ENCODE data around the gene PC.

The PC gene

DNA sequence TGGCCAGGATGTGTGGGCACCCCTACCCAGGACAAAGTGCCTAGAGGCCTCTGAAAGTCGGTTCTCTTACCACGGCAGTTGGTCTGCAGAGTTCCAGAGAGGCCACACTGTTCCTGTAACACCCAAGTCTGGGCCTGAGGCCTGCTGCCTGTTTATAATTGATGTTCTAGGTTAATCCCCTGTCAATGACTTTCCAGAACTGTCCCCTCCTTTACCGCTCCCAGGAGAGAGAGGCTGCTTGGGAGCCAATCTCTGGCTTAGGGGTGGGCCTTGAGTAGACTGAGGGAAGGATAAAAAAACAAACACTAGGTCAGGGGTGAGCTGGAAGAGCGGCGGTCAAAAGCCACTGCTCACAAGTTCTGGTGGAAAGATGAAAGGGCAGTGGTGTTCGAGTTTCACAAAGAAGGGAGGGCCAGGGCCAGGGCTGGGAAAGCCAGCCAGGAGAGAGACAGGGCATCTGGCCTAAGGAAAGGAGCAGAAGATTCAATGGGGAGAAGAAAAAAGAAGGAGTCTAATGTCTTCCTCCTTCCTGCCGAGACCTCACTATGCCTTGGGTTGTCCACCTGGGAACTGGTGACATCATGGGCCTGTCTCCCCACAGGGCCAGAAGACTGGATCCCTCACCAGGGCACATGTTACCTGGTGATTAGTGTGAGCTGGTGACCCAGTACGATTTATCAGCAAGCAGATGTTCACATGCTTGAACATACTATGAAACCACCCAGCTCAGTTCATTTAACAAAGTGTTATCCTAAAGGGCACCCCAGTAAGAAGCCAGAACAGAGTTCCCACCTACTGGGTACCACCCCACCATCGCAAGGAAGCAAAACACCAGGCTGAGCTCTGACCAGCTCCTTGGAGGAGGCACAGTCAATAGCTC lies 50.2 kb downstream of the PC start:
- no peak for DNase-seq

DNA sequence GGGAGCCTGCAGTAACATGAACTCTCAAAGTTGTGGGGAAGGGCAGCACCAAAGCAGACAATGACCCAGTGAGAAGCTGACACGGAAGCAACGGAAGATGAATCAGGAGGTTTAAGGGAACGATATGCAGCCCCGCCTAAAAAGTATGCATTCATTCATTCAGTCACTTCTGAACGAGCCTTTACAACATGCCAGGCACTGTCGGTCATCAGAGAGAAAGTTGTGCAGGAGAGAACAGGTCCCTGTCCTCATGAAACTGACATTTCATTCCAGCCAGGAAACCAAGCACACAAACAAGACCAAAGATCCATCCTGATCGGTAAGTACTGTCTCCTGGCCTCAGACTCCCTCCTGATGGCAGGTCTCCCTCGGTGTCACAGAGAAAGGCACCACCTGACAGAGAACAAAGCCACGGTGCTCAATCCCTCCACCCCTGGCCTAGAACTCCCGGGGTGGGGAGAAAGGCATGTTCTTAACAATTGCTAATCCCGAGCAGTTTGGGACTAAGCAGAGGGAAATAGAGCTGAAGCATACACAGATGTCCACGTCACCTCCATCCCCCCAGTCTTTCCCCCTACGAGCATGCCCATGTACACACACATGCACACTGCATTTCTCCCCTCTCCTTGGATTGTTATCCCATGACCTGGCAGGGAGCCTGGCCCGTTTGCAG lies 52.0 kb downstream of the PC start:
- peak; percentile 18 for DNase-seq

DNA sequence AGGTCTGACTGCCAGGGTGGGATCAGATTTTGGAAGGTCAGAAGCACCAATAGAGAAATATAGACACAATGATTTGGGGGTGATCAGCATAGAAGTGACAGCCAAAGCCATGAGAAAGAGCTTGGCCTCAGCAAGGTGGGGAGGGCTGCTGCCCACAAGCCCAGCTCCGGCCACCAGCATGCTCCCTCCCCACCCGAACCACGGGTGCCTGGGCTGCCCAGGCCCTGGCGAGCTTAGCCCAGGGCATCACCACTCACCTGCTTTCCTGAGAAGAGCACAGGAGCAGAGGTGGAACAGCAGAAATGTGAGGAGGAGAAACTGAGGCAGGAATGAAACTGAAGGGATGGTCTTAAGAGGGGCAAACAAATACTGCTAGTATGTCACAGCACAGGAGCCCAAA lies 52.6 kb downstream of the PC start:
- DNase-seq: no peak

DNA sequence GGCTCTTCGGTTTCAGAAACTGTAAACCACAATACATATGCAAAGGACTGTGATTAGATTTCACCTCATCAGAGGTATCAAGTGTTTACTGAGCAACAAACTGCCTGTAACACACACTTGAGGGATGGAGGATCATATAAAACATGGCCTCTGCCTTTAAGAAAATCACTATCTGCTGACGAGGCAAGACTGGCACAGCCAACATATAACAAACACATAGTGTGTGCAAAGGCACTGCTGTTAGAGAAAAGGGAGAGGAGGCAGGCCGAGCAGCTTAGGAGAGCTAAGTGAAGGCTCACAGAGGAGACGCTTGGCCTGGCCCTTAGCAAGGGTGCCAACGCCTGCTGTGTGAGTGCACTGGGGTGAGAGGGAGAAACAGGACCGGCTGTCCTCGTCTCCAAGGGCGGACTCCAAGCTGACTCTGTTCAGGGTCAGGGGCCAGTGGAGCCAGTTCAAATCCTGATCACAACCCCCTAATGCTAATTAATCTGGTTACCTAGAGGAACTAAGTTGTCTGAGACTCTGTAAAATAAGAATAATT lies 53.1 kb downstream of the PC start:
- DNase-seq: no peak

DNA sequence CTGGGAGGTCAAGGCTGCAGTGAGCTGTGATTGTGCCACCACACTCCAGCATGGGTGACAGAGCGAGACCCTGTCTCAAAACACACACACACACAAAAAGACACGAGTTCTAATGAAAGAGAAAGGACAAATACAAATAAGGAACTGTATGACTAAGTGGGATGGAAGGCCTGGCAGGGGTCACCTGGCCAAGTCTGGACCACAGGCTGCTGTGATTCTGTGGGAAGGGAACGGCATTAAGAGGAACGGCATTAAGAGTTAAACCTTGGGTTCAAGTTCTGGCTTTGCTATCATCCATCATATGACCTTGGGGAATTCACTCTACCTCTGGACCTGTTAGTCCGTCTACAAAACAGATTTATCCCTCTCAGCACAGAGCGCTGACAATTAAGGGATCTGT lies 53.6 kb downstream of the PC start:
- no peak for DNase-seq

DNA sequence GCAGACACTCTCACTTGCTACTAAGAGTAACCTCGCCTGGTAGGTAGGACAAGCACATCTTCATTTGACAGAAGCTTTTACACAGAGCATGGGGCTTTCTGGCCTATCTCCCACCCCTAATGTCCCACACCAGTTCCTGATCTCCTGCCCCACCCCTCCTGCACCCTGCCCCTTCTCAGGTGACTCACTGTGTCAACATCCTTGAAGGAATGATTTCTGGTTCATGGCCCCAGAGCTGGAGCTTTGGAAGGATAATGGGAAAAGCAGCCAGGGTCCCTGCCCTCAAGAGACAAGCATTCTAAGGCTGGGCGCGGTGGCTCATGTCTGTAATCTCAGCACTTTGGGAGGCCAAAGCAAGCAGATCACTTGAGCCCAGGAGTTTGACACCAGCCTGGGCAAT lies 54.1 kb downstream of the PC start:
- DNase-seq: peak; percentile 25

DNA sequence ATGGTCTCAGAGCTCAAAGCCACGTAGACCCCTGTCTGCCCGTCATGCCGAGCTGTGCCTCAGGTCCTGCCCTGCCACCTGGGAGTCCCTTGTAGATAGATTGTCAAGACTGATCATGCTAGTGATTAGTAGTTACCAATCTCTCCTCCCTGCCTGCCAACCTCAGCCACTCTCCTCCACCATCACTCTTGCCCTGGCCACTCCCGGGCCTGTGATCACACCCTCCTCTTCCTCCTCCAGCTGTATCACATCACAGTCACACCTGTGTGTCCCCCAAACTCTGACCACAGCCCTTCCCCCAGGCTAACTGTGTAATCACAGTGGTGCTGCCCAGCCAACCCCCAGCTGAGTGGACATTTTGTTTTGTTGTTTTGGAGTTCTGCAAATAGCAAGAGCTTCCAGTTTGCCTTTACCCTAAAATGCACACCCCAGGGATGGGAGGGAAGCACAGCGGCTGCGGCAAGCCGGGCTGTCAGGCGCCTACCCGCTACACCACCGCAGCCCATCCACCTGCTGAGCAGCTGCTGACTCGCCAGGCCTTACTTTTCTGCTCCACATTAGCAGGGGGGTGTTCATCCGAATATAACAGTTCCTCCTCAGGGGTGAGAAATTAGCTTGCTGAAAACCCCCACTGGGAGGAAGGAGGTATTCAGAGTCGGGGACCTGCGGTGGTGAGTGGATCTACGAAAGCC lies 55.6 kb downstream of the PC start:
- DNase-seq: no peak

DNA sequence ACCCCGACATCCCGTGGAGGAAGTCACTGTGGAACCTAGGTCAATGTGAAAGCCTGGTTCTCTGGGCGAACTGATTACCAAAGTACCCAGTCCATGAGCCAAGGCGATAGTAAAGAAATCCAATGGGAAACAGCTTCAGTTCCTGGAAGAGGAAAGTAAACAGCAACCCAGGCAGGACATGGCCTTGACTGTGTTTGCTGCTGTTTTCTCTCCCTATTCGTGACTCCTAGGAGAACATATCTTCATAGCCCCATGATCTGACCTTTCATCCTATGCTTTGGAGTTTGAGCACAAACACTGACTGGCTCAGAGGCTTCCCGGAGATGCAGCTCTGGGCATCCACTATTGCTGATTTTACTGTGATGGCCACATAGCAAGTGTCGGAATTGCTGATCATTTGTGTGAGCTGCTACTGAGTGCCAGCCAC lies 56.2 kb downstream of the PC start:
- DNase-seq: no peak

DNA sequence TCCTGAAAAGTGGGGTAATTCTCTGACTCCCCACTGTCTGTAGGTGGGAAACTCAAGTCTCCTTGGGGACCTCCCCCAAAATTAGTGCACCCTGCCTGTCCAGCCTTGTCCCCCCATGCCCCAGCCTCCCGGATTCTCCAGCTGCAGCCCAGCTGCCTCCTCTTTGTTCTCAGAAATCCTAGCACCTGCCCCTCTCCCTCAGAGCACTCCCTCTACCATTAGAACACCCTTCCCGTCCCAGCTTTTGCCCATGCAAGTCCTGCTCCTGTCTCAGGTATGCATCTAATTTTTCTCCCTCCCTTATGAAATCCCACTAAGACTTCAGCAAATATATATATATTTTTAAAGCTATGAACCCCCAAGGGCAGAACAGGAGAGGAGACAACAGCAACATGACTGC lies 64.0 kb downstream of the PC start:
- no peak for DNase-seq

DNA sequence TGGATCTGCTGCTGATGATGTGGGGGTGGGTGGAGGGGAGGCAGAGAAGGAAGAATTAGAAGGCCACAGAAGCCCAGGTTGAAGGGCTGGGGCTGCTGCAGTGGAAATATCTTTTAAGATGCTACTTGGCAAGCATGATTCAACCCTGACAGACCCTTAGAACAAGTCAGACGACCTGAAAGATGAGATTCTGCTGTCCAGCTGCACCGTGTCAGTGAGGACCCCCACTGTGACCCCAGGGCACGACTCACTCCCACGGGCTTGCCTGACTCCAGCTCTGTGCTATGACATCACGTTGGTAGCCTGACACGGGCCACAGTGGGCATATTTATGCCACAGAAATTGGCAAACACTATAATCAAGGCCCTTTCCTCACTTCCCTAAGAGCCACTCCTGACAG lies 65.3 kb downstream of the PC start:
- DNase-seq: peak; percentile 63

DNA sequence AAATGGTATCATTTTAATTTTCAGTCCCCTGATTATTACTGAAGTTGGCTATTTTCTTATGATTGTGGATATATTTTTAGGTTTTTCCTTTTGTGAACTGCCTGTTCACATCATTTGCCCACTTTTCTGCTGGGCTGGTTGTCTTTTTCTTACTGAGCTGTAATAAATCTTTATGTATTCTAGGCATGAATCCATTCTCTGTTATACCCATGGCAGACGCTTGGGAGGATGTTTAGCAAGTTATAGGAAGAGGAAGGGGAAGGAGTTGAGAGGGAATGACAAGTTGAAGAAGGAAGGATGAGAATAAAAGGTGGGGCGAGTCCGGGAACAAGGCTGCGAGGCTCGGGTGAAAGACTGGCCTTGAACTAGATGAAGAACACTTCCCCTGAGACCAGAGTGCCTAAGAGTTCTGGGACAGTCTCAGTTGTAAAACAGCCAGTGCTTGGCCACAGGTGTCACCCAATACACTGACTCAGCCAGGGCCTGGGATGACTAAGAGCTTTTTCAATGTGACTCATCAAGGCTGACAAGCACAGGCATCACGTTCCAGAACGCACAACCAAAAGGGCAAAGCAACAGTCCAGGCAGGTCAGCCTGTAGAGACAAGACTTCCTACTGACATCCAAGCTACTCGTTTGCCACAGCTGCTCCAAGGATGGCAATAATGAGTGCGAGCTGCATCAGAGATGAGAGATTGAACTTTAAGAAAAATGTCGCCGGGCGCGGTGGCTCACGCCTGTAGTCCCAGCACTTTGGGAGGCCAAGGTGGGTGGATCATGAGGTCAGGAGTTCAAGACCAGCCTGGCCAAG lies 66.1 kb downstream of the PC start:
- peak; percentile 98 for DNase-seq

DNA sequence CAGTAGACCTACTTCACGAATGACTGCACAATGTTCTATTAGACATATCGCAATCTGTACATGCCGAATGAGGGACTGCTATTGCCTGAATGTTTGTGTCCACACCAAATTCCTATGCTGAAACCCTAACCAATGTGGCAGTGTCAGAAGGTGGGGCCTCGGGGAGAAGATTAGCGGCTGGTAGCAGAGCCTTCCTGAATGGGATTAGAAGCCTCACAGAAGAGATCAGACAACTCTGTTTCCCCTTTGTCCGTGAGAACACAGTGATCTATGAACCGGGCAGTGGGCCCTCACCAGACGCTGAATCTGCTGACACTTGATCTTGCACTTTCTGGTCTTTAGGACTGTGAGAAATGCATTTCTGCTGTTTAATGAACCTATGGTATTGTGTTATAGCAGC lies 68.2 kb downstream of the PC start:
- no peak for DNase-seq

DNA sequence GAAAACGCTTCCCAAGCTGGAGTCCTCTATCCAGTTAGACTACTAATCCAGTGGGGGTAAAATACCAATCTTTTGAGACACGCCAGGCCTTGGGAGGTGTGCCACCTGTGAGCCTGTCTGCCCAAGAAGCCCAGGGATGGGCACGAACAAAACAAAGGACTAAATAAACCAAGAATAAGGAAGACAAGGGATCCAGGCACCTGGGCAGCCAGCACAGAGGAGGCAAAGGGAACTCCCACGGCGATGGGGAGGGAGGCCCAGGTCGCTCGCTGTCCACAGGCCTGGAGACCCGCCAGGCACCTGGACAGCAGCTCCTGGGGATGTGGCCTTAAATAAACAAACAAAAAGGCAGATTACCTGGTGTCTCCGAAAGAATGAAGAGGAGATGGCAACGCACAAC lies 69.9 kb downstream of the PC start:
- no peak for DNase-seq

DNA sequence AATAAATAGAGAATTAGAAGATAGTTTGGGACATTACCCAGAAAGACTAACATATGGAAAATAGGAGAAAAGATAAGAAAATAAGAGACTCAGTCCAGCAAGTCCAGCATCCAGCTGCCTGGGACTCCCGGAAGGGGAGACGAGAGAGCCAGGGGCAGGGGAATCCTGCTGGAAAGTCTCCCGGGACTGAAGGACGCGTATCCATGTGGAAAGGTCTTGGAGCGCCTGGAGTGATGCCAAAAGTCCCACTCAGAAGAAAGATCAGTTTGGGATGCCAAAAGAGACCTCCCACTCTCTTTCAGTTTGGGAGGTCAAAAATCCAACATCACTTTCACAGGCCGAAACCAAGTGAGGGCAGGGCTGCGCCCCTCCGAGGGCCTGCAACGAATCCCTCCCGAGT lies 70.7 kb downstream of the PC start:
- DNase-seq: no peak

DNA sequence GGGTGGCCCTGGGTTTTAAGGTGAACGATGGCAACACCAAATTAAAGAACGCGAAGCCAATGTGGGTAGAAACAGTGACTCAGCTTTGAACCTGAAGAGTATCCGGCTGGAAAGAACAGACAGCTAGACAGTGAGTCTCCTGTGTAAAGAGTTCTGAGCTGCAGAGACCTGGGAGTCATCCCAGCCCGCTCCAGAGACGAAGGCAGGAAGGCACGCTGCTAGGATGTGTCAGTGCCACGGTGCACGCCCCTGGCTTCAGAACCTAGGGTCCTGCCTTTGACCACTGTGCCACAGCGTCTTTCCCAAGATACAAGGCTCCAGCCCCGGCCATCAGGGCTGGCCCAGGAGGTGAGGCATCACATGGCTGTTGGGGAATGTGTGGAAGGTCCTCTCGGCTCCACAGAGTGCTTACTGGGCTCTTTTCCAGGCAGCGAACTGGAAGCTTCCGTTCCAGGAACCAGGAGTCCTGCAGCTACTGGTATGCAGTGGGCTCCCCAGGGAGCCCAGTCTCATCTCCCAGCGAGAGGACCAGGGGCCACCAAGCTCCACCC lies 71.4 kb downstream of the PC start:
- DNase-seq: no peak

DNA sequence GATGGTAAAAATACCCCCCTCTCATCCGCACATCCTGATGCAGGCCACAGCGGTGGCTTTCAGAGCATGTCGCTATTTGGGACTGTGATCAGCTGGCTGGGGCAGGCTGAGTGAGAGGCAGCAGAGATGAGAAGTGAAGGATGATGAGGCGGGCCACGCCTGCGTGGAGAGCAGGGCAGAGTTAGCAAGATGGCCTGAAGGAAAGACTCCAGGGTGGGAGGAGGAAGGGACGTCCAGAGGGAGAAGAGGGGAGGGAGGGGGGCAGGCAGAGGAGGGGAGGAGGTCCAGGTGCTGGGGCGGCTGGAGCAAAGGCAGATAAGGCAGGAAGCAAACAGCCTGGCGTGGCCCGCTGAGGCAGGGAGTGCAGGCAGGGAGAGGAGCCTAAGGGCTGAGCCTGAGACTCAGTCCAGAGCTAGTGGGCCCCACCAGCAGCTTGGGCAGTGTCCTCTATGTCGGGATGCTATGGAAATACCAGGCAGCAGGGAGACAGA lies 72.2 kb downstream of the PC start:
- no peak for DNase-seq

DNA sequence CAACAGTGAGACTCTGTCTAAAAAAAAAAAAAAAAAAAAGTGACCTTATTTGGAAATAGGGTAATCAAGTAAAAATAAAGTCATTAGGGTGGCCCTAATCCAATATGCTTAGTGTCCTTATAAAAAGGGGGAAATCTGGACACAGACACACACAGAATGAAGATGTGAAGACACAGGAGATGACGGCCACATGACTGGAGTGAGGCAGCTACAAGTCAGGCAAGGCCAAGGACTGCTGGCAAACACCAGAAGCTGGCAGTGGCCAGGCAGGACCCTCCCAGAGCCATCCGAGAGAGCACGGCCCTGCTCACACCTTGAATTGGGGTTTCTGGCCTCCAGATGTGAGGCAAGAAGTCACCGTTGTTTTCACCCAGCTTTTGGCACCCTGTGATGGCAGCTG lies 72.7 kb downstream of the PC start:
- no peak for DNase-seq

DNA sequence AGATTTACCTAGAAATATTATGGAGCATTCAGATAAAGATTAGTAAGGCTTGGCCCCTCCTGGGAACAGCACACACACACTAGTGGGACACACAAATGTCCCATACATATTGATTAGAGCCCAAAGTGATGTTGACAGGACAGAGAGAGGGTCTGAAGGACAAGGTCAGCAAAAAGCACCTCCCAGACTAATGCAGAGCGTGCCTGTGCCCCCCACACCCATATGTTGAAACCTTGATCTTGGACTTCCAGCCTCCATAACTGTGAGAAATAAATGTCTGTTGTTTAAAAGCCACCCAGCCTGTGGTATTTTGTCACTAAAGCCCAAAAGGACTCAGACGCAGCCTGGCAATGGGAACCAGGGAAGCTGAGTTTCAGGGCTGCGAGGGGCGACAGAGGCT lies 73.7 kb downstream of the PC start:
- no peak for DNase-seq

DNA sequence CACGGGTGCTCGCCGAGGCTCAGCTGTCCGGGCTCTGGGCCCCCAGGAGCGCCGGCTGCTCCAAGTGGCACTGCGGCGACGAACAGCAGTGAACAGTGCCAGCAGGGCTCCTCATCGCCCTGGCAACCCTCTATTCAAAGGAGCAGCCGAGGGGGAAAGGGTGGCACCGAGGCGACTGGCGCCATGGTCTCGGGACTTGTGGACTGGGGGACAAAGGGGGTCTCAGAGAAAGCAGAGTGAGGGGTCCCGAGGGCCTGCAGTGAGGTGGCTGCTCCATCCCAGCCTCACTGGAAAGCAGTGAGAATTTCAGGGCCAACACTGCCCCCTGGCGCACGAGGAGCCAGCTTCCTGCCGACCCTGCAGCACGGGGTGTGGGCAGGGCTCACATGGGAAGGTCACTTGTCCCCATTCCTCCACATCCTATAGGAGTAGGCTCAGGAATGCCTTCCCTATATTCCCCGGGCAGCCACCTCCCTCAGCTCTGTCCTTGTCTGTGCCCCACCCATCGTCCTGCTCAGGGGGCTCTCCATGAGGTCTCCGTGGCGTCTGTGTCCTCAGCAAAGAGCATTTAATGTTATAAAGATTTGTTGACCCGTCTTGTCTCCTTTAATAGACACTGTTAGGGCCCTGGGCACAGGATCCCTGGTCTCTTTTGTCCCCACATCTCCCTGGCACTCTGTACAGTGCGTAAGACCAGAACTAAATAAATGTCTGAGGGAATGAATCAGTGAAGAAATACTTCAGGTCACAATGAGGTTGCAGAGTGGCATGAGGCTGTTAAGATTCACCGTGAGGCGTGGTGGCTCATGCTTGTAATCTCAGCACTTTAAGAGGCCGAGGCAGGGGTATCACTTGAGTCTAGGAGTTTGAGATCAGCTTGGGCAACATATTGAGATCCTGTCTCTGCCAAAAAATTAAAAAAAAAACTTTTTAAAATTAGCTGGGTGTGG lies 74.9 kb downstream of the PC start:
- DNase-seq: peak; percentile 86

DNA sequence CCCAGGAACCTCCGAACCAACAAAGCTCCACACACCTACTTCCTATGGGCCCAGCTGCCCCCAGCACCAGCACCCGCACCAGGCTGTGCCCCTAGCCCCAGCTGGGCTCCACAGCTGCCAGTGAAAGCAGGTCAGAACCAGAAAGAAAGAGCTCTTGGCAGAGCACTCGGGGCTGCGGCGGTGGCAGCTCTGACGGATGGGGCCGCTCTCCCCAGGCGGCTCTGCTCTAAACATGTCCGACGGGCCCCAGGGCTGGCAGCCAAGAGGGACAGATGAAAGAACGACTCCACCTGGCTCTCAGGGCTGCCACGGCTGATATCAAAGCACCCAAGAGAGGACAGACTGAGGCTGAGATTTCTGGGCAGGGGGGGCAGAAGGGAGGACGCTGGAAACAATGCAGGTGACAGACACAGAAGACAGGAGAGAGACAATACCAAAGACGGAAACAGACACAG lies 75.6 kb downstream of the PC start:
- no peak for DNase-seq

DNA sequence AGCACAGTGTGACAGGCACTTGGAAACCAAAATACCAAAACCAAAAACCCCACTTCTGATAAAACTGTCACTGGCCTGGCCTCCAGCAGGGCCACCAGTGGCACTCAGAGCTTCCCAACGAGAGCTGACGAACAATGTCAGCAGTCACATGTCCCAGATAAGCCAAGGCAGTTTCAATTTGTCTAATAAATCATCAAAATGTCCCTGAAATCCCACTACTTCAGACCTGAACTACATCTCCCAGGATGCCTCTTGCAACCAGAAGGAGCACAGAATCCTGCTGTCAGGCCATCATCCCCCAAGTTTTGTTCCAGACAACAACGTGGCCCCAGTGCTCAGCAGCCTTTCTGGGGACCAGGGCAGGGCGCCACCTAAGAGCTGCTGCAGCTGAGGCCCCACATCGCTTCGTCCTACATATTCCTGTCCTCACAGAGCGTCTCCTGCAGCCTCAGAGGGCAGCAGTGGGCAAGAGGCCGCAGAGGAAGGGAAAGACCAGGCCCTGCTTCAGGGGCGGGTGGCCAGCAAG lies 76.2 kb downstream of the PC start:
- DNase-seq: no peak

All from HCEC 1CT (cell line).